Hematopoietic multipotent progenitor cell treated with erythropoietin and hydrocortisone succinate and interleukin-3 and kit ligand, for 17 days (in vitro differentiated cells): ENCODE measurements around the gene THEMIS.
"Not testable (repeated sequence)": the region's sequence is repeated elsewhere in the genome, so short reads cannot be mapped to it uniquely, and the experiment has no call there.

Experiments used
- DNase-seq: peaks from one replicate; pipeline ENCODE4 v3.0.0-alpha.2; 2015; ENCODE audit warnings: low spot score

THEMIS gene

GRCh38 chr6:127794405-127794804 lies 106.5 kb downstream of the THEMIS start:
- no peak for DNase-seq

GRCh38 chr6:127793396-127793795 lies 107.5 kb downstream of the THEMIS start:
- DNase-seq, result no peak

GRCh38 chr6:127792616-127793015 lies 108.2 kb downstream of the THEMIS start:
- DNase-seq, result no peak

- DNase-seq, result no peak
Observed at GRCh38 chr6:127791779-127792528, 108.9 kb downstream of the THEMIS start.

GRCh38 chr6:127790571-127790970 lies 110.3 kb downstream of the THEMIS start:
- DNase-seq, result no peak

GRCh38 chr6:127786109-127786508 lies 114.7 kb downstream of the THEMIS start:
- DNase-seq, result no peak

- DNase-seq, result no peak
Observed at GRCh38 chr6:127784468-127784867, 116.4 kb downstream of the THEMIS start.

- not testable (repeated sequence) for DNase-seq
Observed at GRCh38 chr6:127781636-127782272, 119.1 kb downstream of the THEMIS start.

- no peak for DNase-seq
Observed at GRCh38 chr6:127776320-127776719, 124.5 kb downstream of the THEMIS start.

GRCh38 chr6:127775371-127775770 lies 125.5 kb downstream of the THEMIS start:
- DNase-seq, result no peak

- DNase-seq, result no peak
Observed at GRCh38 chr6:127768745-127769144, 132.1 kb downstream of the THEMIS start.

GRCh38 chr6:127768223-127768622 lies 132.6 kb downstream of the THEMIS start:
- DNase-seq, result no peak

- DNase-seq, result no peak
Observed at GRCh38 chr6:127765949-127766348, 134.9 kb downstream of the THEMIS start.

- DNase-seq, result no peak
Observed at GRCh38 chr6:127762284-127762683, 138.6 kb downstream of the THEMIS start.

GRCh38 chr6:127761084-127761483 lies 139.8 kb downstream of the THEMIS start:
- DNase-seq, result no peak

GRCh38 chr6:127749095-127749494 lies 151.8 kb downstream of the THEMIS start:
- no peak for DNase-seq

GRCh38 chr6:127748290-127748689 lies 152.6 kb downstream of the THEMIS start:
- no peak for DNase-seq

- DNase-seq, result no peak
Observed at GRCh38 chr6:127738423-127738822, 162.4 kb downstream of the THEMIS start.

GRCh38 chr6:127737768-127738167 lies 163.1 kb downstream of the THEMIS start:
- no peak for DNase-seq

- peak; percentile 26 for DNase-seq
Observed at GRCh38 chr6:127737009-127737486, 163.8 kb downstream of the THEMIS start.

- no peak for DNase-seq
Observed at GRCh38 chr6:127732927-127733326, 167.9 kb downstream of the THEMIS start.

GRCh38 chr6:127727260-127727953 lies 173.5 kb downstream of the THEMIS start:
- DNase-seq, result no peak

- no peak for DNase-seq
Observed at GRCh38 chr6:127725821-127726220, 175.0 kb downstream of the THEMIS start.
